ENCODE measurements around the gene DTWD1. TPM values are rescaled to one million over a fixed set of nuclear protein-coding genes. Genes with fewer than 3 reads are reported as not detected.
"Not testable (repeated sequence)": the region's sequence is repeated elsewhere in the genome, so short reads cannot be mapped to it uniquely, and the experiment has no call there.

The DTWD1 gene
- total RNA-seq, 3 donors from 2014 or later (not counting 1 experiment from before 2014, with no cell fraction given), result 10.0 to 14.1 (median 12.3) TPM

GRCh38 chr15:49692514-49693090 is 71.8 kb downstream of the DTWD1 start:
- no peak for ATAC-seq
- no peak for TF ChIP-seq CTCF (IDR thresholded peaks at IDR 0.05)
- Histone ChIP-seq H3K36me3 (ENCODE audit: control insufficient read depth, insufficient read depth, low read length) (no peaks in the 10 kb centered on the region), H3K9me3 (ENCODE audit: control insufficient read depth, insufficient read depth, low read length) (no peaks in the 10 kb centered on the region), H3K27ac (ENCODE audit: low read length) (no peak overlapping the region), H3K4me3 (ENCODE audit: low read length) (no peak overlapping the region), H3K27me3 (ENCODE audit: control insufficient read depth, insufficient read depth, low read length) (no peaks in the 10 kb centered on the region), H3K4me1 (ENCODE audit: control insufficient read depth, insufficient read depth, low read length) (no peaks in the 10 kb centered on the region)
- H3K27me3 Mint-ChIP-seq (ENCODE audit: low read depth in 2 of 2), result peaks cover 5 to 18% of the 10 kb centered on the region in 2 donors
- WGBS (ENCODE audit: insufficient coverage), result 63% methylated on average over 2 of the region's 2 CpGs
- DNase-seq, result no peak
- no peak overlapping the region for H3K27ac Mint-ChIP-seq
- H3K36me3 Mint-ChIP-seq, result no peaks in the 10 kb centered on the region
- H3K9me3 Mint-ChIP-seq, result no peaks in the 10 kb centered on the region
- intact Hi-C loops (cut with micrococcal nuclease), result no loop called here
- no peak overlapping the region for H3K4me3 Mint-ChIP-seq
- no peaks in the 10 kb centered on the region for H3K4me1 Mint-ChIP-seq

- no peaks in the 10 kb centered on the region for H3K9me3 ChIP-seq (ENCODE audit: control insufficient read depth, insufficient read depth, low read length)
These were observed 72.7 kb downstream of the DTWD1 start for GRCh38 chr15:49693498-49693897.

DNA sequence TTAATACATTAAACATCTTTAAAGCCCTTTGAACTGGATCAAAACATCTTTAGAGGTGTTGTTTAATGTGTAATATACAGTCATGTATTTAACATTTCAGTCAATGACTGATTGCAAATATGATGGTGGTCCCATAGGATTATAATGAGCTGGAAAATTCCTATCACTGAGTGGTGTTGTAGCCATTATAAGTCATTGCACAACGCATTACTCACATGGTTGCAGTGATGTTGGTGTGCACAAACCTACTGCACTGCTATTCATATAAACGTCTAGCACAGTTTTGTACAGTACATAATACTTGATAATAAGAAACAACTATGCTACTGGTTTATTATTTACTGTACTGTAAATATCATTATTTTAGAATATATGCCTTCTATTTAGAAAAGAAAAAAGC is 75.6 kb downstream of the DTWD1 start:
- intact Hi-C loops (cut with micrococcal nuclease), result no loop called here
- Histone ChIP-seq H3K9me3 (ENCODE audit: control insufficient read depth, insufficient read depth, low read length) (no peaks in the 10 kb centered on the region), H3K27ac (ENCODE audit: low read length) (no peak overlapping the region), H3K4me3 (ENCODE audit: low read length) (no peak overlapping the region), H3K27me3 (ENCODE audit: control insufficient read depth, insufficient read depth, low read length) (no peaks in the 10 kb centered on the region), H3K36me3 (ENCODE audit: control insufficient read depth, insufficient read depth, low read length) (no peaks in the 10 kb centered on the region), H3K4me1 (ENCODE audit: control insufficient read depth, insufficient read depth, low read length) (no peaks in the 10 kb centered on the region)
- DNase-seq (no peak), ATAC-seq (no peak)
- no CpG with 5 or more reads among the region's 2 CpGs for WGBS (ENCODE audit: insufficient coverage)
- no peaks in the 10 kb centered on the region for H3K9me3 Mint-ChIP-seq
- H3K27me3 Mint-ChIP-seq (ENCODE audit: low read depth in 2 of 2), result peaks cover 5 to 18% of the 10 kb centered on the region in 2 donors
- H3K27ac Mint-ChIP-seq, result no peak overlapping the region
- no peaks in the 10 kb centered on the region for H3K4me1 Mint-ChIP-seq
- no peak for TF ChIP-seq CTCF (IDR thresholded peaks at IDR 0.05)
- H3K4me3 Mint-ChIP-seq, result no peak overlapping the region
- no peaks in the 10 kb centered on the region for H3K36me3 Mint-ChIP-seq

More at GRCh38 chr15:49693498-49693897, 72.7 kb downstream of the DTWD1 start:
- TF ChIP-seq CTCF (IDR thresholded peaks at IDR 0.05), result no peak
- H3K4me3 ChIP-seq (ENCODE audit: low read length), result no peak overlapping the region
- Mint-ChIP-seq H3K27ac (no peak overlapping the region), H3K36me3 (no peaks in the 10 kb centered on the region), H3K27me3 (ENCODE audit: low read depth in 2 of 2) (peaks cover 5 to 18% of the 10 kb centered on the region in 2 donors), H3K9me3 (no peaks in the 10 kb centered on the region), H3K4me3 (no peak overlapping the region), H3K4me1 (no peaks in the 10 kb centered on the region)
- no peaks in the 10 kb centered on the region for H3K4me1 ChIP-seq (ENCODE audit: control insufficient read depth, insufficient read depth, low read length)
- intact Hi-C loops (cut with micrococcal nuclease), result no loop called here
- ATAC-seq (no peak), DNase-seq (no peak)
- H3K36me3 ChIP-seq (ENCODE audit: control insufficient read depth, insufficient read depth, low read length), result no peaks in the 10 kb centered on the region
- no peaks in the 10 kb centered on the region for H3K27me3 ChIP-seq (ENCODE audit: control insufficient read depth, insufficient read depth, low read length)
- H3K27ac ChIP-seq (ENCODE audit: low read length), result no peak overlapping the region

GRCh38 chr15:49697121-49697520 is 76.3 kb downstream of the DTWD1 start:
- no peaks in the 10 kb centered on the region for H3K36me3 ChIP-seq (ENCODE audit: control insufficient read depth, insufficient read depth, low read length)
- H3K4me1 ChIP-seq (ENCODE audit: control insufficient read depth, insufficient read depth, low read length), result no peaks in the 10 kb centered on the region
- intact Hi-C loops (cut with micrococcal nuclease), result no loop called here
- no peaks in the 10 kb centered on the region for H3K9me3 Mint-ChIP-seq
- DNase-seq, result no peak
- H3K4me3 ChIP-seq (ENCODE audit: low read length), result no peak overlapping the region
- no peaks in the 10 kb centered on the region for H3K9me3 ChIP-seq (ENCODE audit: control insufficient read depth, insufficient read depth, low read length)
- H3K4me1 Mint-ChIP-seq, result no peaks in the 10 kb centered on the region
- H3K27me3 Mint-ChIP-seq (ENCODE audit: low read depth in 2 of 2), result peaks cover 2 to 18% of the 10 kb centered on the region in 2 donors
- H3K27ac Mint-ChIP-seq, result no peak overlapping the region
- TF ChIP-seq CTCF (IDR thresholded peaks at IDR 0.05), result no peak
- H3K36me3 Mint-ChIP-seq, result no peaks in the 10 kb centered on the region
- no peak overlapping the region for H3K27ac ChIP-seq (ENCODE audit: low read length)
- H3K27me3 ChIP-seq (ENCODE audit: control insufficient read depth, insufficient read depth, low read length), result no peaks in the 10 kb centered on the region
- no peak overlapping the region for H3K4me3 Mint-ChIP-seq
- ATAC-seq, result no peak
- WGBS (ENCODE audit: insufficient coverage), result no CpG with 5 or more reads among the region's 1 CpG

DNA sequence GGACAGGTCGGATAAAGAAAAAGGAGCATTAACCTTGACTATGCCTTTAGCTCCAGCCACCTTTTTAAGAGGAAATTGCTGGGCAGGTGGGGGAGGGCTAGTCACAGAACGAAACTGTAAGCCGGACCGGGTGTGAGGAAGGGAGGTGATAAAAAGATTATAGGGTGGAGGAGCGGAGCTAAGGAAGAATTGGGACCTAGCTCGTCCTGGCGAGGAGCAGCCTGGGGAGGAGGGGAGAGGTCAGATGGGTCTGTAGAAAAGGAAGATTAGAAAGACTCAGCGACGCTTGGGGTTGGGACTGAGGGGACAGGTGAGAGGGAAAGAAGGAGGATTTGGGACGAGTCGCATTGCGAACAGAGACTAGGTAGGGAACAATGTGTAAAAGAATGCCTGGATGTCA is 82.1 kb downstream of the DTWD1 start:
- H3K27me3 ChIP-seq (ENCODE audit: control insufficient read depth, insufficient read depth, low read length); H3K9me3 ChIP-seq (ENCODE audit: control insufficient read depth, insufficient read depth, low read length); H3K4me3 Mint-ChIP-seq; H3K4me1 Mint-ChIP-seq; H3K9me3 Mint-ChIP-seq; H3K27me3 Mint-ChIP-seq (ENCODE audit: low read depth in 2 of 2); ATAC-seq; H3K4me3 ChIP-seq (ENCODE audit: low read length); H3K4me1 ChIP-seq (ENCODE audit: control insufficient read depth, insufficient read depth, low read length); H3K36me3 ChIP-seq (ENCODE audit: control insufficient read depth, insufficient read depth, low read length); intact Hi-C loops (cut with micrococcal nuclease); H3K36me3 Mint-ChIP-seq; H3K27ac ChIP-seq (ENCODE audit: low read length); H3K27ac Mint-ChIP-seq; DNase-seq: not testable (repeated sequence)
- 95% methylated on average over 12 of the region's 12 CpGs for WGBS (ENCODE audit: insufficient coverage)

Measured in natural killer cell (primary cell).